Activated CD4-positive, alpha-beta T cell treated with anti-CD3 and anti-CD28 coated beads, Interleukin-2, amount 50 U/mL, for 1 hour (primary cell): ENCODE data around the gene PXDN.

Experiments
- DNase-seq: peaks from one replicate; pipeline ENCODE4 v3.0.0-alpha.2; 2020

The PXDN gene

DNA sequence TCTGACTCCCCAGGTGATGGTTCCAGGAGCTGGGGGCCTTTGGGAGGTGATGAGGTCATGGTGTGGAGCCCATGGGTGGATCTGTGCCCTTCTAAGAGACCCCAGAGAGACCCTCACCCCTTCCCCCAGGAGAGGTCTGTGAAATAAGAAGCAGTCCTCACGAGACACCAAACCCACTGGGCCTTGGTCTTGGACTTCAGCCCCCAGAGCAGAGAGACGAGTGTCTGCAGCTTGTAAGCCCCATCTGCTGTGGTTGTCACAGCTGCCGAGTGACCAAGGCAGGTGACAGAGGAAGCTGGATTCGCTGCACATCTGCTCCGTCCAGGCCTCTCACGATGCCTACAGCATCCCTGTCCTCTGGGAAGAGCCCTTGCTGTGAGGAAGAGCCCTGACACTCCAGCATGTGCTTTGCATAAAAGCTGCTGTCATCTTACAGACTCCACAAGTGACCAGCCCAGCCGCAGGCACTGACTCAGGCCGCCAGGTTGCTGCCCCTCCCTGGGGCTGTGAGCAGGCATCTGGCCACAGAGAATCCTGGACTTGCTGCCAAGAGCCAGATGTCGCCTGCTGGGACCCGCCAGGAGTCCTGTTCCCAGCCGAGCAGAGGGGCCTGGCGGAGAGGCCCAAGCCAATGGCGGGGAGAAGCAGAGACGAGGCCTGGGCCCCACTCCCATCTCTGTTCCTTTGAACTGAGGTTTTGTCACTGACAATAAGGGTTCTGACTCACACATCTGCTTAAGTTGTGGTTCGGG, 150.8 kb downstream of the PXDN start:
- DNase-seq: no peak

DNA sequence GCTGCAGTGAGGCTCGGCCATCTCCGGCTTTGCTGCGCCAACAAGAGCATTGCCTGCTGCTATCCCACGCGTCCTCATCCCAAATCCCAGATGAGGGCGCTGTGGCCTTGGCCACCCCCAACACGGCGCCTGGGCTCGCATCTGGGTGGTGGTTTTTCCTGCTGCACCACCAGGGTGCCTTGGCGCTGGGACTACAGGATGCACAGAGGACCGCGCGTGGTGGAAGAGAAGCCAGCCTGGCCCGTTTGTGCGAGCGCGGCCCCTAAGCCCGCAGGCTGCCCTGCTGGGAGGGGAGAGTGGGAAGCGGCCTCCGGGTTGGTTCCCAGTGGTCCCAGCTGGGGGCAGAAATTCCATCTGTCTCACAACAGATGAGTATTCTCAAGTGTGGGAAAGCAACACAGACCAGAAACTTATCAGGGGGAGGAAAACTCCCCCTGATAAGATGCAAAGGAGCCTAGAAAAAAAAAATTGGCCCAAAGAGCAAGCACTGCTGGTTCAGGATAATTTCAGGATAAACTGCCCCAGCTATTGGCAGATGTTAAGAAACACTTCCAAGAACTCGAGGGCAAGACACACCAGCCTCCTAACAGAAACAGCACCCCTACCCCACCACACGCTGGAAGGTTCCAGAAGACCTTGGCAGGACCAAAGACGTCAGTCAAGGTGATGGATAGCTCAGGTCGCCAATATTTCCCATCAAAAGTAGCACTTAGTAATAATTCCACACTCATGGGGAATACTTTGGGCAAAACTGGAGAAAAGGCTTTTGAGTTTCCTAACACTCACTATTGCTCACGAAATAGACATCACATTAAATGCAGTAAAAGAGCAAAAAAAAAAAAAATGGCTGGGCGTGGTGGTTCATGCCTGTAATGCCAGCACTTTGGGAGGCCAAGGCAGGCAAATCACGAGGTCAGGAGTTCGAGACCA, 152.1 kb downstream of the PXDN start:
- DNase-seq: no peak

DNA sequence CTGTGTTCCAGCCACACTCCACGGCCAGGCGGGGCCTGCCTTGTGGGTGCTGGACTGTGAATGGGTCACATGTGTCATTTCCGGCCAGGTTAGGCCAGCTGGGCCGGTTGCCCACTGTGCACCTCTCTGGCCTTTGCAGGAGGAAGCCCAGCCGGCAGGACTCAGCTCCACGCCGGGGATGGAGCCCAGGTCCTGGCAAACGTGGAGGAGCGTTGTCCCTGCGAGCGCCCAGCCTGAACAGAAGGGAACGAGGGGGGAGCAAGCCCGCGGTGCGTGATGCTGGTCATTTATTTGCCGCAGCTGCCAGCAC, 152.9 kb downstream of the PXDN start:
- no peak for DNase-seq

DNA sequence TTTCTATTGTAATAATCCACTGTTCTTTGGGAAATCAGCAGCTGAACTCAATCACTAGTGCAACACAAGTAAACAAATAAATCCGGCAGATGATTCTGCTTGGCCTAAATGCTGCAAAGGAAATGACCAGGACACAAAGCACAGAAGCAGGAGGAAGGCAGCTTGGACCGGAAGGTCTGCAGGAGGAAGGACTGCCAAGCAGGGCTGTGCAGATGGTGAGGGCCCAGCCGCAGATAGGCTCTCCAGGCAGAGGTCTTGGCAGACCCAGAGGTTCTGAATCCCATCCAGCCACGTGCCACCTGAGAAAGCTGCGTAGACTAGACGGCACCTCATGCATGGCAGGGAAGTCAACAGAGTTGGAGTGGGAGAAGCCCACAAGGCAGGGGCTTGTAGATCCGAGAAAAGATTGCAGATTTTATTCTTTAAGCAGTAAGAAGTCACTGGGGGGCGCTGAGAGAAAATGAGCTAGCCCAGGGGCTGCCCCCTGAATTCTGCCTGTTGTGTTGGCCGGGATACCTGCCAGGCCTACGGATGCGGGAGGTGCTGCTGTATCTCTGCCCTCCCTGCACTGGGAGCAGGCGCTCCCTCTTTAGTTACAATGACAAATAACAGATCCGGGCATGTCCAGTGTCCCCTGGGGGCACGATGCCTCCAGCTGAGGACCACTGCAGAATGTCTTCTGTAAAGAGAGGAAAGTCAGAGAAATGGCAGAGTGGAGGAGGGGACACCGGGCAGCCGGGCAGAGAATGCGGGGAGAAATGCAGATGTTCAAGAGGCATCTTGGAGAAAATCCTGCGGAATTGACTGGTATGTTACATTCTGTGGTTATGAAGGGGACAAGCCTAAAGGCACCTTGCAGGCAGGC, 153.5 kb downstream of the PXDN start:
- no peak for DNase-seq

DNA sequence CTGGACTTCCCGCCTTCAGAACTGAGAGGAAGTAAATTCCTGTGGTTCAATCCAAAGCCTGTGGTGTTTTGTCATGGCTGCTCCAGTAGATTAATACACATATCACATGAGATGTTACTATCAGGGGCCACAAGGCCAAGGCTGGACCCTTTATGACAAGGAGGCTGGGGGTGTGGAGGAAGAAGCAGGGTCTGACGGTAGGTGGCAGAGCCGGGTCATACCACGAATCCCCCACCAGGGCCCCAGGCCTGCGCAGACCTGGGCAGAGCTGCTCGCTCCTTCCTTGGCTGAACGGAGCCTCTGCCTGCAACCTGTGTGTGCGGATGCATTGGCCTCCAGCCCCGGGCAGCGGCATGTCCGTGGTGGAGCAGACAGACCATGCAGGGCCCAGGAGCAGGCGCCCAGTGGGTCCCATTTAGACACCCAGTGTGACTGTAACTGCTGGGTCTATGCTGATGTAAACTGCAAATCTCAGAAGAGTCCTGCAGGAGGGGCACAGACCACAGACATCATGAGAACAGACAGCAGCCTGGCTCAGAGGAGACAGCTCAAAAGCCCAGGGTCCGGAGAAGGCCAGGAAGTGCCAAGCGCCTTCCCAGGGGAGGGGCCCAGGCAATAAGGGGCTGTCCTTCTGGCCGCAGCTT, 155.2 kb downstream of the PXDN start:
- DNase-seq: no peak

DNA sequence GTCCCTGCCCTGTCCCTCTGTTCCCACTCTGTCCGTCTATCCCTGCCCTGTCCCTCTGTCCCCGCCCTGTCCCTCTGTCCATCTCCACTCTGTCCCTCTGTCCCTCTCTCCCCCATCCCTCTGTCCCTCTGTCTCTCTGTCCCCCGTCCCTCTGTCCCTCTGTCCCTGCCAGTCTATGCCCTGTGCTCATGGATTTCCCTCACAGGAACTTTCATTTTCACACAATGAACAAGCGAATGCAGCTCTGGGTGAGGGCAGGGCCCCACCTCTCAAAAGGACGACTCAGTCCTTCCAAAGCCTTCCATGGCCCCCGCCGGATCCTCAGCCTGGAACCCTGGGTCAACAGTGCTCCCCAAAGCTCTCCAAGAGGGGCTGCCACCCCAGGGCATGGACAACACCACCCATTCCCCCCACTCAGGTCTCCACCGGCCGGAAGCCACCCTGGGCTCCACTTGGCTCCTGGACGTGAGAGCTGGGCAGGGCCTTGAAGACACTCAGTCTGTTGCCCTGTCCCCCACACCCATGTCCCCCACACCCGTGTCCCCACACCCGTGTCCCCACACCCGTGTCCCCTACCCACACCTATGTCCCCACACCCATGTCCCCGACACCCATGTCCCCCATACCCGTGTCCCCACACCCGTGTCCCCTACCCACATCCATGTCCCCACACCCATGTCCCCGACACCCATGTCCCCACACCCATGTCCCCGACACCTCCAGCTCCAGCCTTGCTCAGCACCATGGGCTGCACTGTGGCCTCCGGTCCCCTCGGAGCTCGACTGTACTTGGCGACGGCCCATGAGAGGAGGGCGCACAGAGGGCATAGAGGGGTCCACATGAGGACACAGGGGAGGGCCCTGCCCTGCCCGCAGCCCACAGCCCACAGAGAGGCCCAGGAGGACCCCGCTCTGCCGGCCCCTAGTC, 156.0 kb downstream of the PXDN start:
- DNase-seq: no peak

DNA sequence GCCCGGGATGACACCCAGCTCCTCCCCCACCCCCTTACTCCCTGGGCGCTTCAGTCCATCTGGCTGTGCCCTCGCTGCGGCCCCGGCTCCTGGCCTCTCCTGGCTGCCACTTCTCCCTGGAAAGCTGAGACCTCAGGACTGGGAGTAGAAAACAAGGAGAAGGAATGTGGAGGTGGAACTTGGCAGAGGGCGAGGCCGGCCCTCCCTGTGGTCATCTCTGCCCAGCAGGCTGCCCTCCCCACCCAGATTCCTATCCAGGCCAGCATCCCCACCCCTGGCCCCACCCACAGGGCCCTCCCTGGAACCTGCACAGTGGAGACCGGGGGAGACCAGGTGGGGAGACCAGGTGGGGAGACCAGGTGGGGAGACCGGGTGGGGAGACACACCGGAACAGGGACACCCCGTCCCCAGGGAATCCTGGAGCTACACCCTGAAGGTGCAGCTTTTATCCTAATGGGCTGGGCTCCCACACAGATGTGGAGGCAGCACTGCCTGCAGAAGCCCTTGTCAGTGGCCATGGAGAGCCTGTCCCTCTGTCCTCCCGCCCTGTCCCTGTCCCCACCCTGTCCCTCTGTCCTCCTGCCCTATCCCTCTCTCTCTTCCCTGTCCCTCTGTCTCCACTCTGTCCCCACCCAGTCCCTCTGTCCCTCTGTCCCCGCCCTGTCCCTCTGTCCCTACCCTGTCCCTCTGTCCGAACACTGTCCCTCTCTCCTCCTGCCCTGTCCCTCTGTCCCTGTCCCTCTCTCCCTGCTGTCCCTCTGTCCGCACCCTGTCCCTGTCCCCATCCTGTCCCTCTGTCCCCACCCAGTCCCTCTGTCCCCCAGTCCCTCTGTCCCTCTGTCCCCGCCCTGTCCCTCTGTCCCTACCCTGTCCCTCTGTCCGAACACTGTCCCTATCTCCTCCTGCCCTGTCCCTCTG, 157.1 kb downstream of the PXDN start:
- DNase-seq: no peak

DNA sequence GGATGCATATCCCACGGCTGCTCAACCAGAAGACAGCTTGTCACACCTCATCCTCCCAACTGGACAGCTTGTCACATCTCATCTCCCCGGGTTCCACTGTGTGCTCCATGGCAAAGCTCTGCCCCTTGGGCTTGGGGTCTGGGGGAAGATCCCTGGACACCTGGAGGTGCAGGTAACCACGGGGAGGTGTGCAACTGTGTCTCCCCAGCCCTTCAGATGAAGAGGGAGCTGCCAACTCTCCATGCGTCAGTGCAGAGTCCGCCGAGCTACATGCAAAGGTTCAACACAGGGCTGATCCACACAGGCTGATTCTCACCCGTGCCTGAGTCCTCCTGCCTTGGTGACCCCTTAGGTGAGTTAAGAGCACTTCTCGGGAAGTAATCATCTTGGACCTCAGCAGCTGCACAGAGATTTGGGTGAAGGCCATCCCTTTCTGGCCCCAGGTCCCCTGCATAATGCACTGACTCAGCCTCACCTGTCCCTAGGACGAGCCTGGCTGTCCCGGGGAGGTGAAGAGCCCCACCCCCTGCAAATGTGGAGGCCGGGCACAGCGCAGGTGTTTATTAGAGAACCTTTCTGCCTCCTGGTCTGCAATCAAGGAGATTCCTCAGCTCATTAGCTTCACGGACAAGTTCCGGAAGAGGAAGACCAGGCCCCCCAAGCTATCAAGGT, 157.9 kb downstream of the PXDN start:
- no peak for DNase-seq

DNA sequence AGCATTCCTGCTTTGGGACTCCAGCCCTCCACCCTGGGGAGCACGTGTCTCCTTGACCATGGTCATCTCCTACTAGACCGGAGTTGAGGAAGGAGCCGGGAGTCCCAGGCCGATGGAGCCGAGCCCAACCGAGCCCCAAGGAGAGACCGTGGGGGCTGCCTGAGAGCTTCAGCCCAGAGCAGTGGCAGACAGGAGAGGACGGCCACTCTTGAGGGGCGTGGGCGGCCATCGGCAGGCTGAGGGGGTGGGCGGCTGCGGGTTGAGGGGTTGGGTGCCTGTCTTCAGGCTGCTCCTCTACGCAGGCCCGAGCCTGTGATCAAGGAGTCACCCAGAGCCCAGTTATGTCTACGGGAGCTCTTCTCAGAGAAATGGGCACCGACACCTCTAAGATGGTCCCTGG, 158.7 kb downstream of the PXDN start:
- no peak for DNase-seq

DNA sequence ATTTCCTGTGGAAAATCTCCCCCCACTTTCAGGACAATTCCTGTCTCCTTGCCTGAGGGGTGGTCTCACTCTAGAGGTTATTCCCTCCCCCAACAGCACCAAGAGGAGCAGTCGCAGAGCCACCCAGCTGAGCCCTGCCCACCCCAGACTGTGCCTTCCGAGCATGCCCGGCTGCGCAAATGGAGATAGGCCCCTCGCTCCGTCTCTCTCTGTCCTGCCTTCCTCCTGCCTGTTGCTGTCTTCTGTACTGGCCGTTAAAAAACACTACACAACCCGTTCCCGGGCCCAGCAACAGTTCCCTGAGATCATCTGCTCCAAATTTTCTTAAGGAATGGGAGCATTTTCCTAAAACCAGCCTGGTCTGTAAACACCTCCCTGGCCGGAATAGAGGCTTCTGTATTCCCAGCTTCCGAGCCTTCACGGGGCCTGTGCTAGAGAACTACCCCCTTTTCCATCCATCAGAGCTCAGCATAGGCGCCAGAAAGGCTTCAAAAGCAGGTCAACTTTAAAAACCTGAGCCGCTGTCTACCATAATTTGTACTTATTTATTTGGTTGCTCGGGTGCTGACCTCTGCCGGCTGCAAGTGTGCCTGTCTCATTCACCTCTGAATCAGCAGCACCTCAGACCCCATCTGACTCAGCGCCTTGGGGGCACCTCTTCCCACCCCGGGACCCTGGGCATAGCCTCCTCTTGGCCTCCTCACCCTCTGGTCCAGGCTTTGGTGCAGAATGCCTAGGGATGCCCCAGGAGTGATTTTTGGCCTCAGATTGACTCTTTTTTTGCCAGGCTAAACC, 159.4 kb downstream of the PXDN start:
- no peak for DNase-seq

DNA sequence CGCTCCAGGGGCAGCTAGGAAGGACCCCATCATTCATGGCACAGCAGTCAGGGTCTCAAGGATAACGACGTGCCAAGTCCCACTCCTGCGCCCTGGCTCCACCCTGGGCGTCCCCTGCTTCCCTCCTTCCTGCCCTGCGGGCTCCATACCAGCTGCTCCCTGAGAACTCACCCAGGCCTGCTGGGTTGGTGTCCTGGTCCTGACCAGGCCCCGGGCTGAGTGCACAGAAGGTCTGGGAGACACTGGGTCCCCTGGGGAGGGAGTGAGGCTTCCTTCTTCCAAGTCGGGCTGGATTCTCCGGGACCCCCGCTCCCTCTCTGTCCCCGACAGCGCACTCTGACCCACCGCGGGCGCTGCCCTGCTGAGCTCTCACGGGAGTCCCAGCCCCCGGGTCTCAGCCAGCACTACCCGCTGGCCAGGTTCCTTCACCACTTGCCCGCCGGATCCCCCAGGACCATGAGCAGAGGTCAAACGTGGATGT, 160.2 kb downstream of the PXDN start:
- no peak for DNase-seq

DNA sequence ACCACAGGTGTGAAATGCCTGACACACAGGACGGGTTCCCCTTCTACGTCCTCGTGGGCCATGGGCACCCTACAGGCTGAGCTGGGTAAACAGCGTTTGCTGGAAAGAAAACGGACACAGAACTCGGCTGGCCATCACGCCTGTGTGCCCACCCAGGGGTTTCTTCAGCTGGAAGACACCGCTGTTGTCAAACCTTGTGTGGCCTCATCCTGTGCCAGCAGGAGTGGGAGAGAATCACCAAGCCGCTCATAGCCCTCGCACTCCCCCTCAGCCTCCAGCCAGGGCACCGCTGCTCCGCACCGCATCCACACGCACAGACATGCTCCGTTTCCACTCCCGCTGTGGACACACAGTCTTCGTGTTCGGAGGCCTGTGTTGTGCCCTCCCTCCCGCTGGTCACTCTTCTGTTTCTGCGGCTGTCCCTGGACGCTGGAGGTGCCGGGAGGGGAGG, 161.4 kb downstream of the PXDN start:
- no peak for DNase-seq

DNA sequence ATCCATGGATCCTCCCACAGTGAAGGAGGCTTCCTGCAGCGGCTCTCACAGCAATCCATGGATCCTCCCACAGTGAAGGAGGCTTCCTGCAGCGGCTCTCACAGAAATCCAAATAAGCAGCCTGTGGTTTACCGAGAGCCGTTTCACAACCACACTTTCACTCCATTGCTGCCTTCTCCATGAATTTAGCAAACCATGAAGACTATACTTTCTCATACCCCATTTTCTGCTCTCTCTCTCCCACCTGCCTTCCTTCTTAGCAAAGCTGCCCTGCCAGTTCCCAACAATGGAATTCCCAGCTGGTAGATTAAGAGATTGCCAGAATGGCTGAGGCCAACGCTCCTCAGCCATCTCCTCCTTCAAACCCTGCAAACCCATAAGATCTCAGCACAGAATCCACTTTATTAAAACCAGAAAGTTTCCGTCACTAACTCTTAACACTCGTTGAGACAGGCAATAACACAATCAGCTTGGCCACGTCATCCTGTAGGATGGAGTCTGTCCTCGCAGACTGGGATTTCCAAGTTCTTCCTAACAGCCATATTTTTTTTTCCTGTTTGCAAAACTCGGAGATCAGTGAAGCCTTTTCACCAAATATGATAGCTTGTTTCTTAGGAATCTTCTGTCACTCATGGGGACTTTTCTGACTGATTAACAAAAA, 162.2 kb downstream of the PXDN start:
- DNase-seq: no peak
